NCI-H2107 treated with DMSO at 0.1 percent for 48 hours (cell line): Measurements from ENCODE around the gene HOXD12.

ENCODE experiments used
- DNase-seq: peaks from one replicate; lab custom pipeline; 2025; ENCODE audit not compliant: unreplicated experiment; lab: John Stamatoyannopoulos, UW

The HOXD12 gene

DNA sequence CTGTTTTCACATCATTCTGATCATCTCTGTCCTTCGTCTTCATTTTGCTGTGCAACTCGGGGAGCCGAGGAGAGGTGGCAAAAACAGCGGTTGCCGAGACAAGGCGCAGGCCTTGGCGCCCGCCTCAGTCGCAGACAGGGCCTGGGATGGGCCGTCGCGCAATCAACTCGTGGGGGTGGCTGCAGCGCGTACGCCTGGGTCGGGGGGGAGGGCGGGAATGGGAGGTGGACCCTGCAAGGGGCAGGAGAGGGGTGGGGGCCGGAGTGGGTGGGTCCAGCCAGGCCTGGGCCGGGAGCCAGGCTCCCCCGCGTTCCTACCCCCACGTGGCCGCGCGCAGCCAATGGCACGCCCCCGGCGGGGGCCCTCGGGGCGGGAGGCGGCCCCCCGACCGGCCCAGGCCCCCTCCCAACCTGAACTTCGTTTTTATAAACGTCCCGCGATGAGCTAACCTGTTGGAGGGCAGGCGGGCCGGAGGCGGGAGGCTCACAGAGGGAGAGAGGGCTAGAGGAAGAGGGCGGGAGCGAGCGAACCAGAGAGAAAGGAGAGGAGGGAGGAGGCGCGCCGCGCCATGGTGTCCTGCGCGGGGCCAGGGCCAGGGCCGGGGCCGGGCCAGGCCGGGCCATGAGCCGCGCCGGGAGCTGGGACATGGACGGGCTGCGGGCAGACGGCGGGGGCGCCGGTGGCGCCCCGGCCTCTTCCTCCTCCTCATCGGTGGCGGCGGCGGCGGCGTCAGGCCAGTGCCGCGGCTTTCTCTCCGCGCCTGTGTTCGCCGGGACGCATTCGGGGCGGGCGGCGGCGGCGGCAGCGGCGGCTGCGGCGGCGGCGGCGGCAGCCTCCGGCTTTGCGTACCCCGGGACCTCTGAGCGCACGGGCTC, 7.1 kb upstream of the HOXD12 start, which contains the start of gene HOXD13:
Gene HOXD13, plus strand, starts transcription at position 452 of the 875 bp plus-strand sequence. Its CDS starts 170 bp downstream, at position 622.
- no peak for DNase-seq

DNA sequence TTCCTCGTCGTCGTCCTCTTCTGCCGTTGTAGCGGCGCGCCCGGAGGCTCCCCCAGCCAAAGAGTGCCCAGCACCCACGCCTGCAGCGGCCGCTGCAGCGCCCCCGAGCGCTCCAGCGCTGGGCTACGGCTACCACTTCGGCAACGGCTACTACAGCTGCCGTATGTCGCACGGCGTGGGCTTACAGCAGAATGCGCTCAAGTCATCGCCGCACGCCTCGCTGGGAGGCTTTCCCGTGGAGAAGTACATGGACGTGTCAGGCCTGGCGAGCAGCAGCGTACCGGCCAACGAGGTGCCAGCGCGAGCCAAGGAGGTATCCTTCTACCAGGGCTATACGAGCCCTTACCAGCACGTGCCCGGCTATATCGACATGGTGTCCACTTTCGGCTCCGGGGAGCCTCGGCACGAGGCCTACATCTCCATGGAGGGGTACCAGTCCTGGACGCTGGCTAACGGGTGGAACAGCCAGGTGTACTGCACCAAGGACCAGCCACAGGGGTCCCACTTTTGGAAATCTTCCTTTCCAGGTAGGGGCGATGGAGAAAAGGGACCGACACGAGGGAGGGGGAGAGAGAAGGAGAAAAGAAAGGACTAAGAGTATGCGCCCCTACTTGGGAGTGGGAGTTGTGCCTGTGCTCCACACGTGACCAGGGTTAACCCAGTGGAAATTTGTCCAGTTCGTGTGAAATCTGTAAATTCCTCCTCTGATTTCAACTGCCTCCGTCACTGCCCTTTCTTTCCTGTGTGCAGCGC, 6.3 kb upstream of the HOXD12 start:
- DNase-seq = no peak

DNA sequence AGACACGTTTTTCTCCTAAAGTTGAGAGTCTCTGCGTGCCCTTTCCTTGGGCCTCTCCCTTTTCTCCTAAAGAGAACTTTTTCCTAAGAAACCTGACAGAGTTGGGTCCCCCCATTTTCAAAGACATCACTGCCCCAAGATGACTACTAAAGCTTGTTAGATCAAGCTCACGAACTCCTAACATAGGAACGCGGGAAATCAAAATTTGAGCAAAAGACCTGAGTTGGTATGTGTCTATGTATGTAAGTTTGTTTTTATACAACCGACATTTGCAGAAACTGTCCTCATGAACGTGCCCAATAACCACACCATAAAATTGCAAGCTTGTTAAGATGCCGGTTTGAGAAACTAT, 5.7 kb upstream of the HOXD12 start:
- DNase-seq = no peak

DNA sequence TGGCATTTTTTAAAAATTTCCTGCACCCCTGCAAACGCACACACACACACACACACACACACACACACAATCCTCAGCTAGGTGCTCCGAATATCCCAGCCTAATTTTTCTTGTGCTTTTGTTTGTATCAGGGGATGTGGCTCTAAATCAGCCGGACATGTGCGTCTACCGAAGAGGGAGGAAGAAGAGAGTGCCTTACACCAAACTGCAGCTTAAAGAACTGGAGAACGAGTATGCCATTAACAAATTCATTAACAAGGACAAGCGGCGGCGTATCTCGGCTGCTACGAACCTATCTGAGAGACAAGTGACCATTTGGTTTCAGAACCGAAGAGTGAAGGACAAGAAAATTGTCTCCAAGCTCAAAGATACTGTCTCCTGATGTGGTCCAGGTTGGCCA, 5.2 kb upstream of the HOXD12 start:
- no peak for DNase-seq

DNA sequence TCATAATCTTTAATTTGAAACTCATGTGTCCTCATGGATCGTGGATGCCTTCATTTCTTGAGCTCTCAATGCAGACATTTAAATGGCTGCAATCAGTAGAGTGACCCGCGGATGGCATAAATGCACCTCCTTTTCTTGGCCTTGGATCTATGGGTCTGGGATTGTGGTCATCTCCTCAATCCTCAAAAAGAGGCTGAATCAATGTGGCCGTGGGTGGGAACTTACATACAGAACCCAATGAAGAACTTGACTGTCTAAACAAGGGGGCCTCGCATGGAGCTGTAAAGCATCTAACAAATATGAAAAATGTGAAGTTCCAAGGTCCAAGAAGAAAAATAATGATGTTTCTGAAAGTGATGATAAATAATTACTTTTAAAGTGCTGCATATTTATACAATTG, 4.2 kb upstream of the HOXD12 start:
- DNase-seq = no peak

DNA sequence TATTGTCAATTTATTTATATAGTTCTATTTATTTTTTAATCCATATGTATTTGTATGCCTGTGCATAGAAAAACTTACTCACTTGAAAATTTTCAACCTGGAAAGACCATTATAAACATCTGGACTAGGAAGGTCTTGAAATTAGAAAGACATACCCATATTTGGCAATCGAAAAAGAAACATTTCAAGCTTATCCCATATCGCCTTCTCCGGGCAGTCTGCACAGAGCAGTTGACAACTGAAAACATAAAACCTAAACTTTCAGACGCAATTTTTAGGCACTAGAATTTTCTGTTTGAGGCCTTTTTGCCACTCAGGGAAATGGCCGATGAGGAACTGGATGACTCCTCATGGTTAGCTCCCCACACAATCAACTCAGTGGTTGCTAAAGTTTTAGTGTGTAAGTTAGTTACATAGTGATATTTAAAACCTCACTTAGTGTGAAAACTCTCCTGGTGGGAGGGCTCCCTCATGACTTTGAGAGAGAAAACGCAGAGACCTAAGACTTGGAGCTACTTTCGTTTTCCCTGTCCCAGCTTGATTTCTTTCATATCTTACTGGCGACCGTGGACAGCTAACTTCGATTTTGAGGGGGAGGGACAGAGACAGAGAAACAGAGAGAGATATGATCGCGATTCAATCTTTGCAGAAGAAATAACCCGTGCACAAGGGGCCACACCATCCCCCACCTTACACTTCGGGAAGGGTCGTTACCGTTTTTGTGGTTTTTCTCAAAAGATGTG, 3.2 kb upstream of the HOXD12 start:
- no peak for DNase-seq

DNA sequence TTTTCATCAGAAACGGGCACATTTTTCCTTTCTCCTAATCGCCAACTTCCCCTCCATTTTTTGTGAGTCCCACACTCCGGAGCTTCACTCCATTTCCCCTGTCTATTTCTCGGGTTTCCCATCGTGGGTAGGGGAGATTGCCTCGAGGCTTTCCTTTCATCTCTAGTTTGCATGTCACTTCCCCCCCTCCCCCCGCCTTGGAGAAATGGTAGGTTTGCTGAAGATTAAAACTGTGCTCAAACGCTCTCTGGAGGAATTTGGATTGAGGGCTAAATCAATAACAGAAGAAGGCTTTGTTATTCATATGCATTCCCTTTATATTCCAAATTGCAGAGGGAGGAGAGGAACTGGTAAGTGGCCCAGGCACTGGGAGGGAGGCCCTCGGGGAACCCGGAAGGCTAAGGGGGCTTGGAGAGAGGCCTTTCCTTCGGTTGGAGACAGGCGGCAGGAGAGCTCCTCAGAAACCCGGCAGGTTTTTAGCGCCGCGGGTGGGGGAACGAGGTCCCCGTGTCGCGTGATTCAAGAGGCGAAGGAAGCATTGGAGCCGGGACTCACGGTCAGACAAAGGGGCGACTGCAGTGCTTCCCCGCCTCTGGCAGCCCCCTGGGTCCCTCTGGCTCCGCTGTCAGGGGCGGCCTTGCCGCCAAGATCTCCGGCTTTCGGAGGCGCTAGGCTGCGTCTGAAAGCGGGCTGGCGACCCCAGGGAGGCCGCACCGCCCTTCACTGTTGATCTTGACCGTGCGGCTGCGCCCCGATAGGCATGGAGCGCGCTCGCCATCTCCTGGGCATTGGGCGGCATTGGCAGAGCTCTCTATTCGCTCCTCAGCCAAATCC, 2.4 kb upstream of the HOXD12 start:
- DNase-seq = no peak

DNA sequence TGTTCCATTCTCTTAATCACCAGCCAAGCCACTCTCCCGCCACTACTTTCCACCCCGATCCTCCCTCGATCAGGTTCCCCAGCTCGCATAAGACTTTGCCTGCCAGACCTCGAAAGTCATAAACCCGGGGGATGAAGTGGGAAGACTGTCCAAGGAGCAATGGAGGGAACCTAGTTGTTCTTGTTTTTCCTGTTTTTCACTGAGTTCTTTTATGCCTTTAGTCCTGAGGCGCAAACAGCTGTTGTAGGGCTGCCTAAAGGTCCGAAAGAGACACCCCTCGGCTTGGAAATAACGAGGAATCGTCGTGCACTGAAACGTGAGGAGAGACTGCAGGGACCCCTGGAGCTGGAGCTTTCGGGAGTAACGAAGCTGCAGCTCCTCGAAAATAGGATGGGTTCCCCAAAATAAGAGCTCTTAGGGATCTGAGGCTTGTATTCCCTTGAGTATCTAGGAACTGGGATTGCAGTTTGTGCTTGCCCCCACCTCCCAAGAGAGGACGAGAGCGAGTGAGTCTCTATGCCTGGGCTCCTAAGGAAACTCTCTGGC, 1.7 kb upstream of the HOXD12 start:
- DNase-seq = no peak

DNA sequence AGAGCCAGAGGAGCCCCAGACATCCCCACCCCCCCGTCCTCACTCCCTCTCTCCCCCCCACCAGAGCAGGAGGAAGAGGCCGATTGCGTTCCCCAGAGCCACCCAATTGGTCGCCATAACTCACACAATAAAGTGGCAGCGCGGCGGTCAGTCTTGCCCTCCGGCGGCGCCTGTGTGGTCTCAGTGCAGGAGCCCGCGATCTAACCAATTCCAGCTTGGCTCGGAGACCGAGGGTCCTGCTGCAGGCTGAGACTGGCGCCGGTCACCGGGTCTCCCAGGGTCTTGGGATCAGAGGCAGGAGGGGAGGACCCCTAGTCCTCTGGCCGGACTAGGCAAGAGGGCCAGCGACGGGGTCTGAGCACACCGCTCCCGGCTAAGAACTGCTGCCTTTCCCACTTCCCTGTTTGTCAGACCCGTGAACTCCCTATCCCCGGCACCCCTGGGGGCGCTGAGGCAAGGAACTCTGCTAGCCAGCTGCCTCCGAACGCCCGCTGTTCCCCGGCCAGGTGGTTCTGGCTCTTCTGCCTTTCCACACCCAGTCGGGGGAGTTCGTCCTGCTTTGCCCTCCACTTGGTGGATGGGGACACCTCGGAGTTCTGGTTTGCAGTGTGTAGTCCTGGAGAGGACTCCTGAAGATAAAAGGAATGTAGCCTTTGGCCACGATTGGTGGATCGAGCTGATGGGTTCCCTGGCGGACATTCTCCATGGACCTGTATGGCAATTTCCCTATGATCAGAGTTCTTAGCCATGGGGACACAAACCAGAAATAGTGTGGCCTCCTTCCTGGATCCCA, 1.0 kb upstream of the HOXD12 start:
- no peak for DNase-seq

DNA sequence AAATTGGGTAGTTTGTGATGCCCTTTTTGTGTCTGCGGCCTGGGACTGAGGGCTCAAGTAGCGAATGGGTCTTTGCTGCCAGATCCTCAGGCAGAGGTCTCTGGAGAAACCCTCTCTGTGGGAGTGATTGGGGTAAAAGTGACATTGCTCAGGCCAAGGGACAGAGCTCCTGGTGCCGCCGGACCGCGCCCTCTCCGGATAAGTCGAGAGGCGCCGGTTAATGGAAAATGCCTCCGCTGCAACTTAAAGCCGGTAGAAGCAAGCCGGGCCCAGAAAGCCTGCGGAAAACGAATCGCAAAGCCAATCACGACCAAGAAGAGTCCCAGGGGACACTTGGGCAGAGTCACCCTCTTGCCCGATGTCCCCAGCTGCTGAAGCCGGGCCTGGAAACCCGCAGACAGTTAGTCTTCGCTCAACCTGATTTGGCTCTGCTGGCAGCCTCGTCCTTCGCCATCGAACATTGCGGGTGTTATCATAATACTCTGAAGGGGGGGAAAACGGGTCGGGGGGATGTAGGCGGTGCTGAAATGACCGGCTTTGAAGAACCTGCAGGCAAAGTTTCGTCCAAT, 352 bp upstream of the HOXD12 start:
- DNase-seq = no peak

DNA sequence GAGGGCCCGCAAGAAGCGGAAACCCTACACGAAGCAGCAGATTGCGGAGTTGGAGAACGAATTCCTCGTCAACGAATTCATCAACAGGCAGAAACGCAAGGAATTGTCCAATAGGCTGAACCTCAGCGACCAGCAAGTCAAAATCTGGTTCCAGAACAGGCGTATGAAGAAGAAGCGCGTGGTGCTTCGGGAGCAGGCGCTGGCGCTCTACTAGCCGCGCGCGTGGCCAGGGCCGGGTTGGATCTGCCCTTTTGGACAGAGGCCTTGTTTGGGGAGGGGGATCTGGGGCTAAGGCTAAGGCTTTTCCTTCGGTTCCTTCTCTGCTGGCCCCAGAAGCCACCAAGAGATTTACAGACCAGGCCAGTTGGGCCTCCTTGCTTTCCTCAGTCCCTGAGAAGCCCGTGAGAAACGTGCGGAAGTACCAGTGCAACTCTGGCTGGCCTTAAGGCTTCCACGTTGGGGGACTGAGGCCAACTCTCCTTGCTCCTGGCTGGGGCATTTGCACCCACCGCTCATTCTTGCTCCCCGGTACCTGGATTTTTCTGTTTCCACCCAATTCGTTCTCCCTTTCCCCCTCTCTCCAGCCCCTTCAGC, 1.0 kb downstream of the HOXD12 start:
- no peak for DNase-seq

DNA sequence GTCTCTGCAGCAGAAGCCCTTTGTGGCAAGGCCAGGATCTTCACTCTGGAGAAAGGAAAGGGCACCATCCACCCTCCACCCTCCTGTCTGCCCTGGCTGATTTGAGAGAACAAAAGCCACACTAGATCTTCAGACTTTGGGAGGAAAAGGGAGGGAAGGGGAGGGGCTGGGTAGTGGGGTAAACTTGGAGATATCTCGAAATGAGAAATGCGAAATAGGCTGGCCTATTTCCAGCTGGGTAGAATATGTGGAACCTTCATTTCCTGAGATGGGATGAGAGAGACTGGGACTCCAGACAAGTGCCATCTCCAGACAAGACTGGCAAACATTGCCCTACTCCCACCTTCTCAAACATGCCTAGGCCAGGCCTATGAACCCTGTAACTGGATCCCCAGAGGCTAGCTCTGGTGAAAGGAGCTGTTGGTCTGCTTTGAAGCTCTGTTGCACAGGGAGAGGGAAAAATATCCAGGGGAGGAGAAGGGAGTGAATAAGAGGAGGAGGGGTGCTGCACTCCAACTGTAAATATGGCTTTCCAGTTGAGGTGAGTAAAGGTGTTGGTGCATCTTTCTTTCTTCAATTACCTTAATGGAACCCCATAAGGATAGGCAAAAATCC, 1.7 kb downstream of the HOXD12 start:
- DNase-seq = no peak

DNA sequence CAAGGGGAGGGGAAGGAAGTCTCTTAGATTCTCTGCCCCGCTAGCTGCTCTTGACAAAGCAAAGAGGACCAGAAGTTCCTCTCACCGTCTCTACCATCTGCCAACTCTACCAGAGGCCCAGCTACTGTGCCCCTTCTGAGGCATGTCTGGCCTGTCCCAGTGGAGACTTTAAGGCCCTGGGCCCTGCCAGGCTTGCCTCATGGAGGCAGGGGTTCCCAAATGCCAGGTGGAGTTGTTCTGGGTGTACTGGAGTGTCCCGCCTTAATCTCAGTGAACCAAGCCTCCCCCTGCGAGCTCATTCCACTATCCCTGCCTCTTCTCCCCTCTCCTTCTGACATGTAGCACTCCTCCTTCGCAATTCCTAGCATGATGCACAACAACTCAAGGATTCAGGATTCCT, 2.2 kb downstream of the HOXD12 start:
- no peak for DNase-seq

DNA sequence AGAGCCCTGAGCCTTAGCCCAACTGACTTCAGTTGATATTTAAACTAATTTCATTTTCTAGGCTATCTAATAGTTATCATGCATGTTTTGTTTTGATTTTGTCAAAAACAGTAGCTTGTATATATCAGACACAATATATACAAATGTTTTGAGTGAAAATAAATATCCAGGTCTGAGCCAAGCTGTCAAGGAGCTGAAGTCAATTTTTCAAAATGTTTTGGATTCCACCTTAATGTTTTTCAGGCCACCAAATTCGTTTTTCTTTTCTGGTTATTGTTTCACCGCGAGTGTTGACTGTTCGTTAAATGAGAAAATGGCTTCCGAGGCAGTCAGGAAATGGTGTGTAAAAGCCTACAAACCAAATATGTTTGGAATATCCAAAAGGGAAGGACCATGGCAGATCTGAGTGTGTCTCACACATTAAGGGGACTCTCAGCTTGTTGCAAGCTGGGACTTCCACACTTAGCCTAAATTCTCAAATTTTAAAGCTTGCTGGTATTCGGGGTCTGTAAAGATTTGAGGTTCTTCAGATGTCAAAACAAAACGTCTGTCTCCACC, 2.8 kb downstream of the HOXD12 start:
- DNase-seq = no peak

DNA sequence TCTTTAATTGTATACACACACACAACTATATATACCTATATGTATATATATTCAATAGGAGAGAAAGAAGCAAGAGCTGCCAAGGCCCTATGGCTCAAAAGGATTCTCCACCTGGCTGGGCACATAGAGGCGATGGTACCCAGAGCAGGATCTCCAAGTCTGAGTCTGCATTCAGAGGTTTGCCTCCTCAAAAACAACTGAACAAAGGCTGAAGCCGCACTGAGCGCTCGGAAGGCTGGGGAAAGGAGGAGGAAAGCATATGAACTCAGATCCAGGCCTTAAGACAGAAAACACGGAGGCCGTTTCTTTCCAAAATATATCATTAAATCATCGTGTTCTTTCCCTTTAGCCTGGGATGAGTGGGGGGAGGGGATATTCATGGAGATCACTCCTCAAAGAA, 3.6 kb downstream of the HOXD12 start:
- DNase-seq = no peak

DNA sequence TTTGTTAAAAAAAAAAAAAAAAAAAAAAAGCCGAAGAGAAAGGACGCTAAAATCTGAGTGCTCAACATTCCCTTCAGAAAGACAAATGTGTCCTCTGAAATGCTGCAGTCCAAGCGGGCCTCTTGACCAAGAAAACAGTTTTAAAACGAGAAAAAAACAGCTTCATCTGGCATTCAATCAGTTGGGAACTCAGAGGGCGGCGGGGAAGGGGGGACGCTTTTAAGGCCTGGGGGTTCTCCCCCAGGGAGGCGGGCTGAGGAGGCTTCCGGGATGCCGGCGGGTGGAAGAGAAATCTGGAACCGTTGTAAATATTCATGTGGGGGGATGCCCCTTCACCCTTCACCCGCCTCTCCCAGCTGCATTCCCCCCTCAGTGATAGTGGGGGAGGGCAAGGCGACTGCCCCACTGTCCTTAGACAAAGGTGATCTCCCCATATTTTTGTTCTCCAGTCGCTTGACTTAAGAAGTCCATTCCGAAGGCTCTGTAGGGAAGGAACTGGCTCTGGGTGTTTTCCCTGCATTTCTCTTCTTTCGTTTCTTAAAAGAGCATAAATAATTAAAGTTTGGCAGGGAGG, 4.2 kb downstream of the HOXD12 start:
- no peak for DNase-seq

DNA sequence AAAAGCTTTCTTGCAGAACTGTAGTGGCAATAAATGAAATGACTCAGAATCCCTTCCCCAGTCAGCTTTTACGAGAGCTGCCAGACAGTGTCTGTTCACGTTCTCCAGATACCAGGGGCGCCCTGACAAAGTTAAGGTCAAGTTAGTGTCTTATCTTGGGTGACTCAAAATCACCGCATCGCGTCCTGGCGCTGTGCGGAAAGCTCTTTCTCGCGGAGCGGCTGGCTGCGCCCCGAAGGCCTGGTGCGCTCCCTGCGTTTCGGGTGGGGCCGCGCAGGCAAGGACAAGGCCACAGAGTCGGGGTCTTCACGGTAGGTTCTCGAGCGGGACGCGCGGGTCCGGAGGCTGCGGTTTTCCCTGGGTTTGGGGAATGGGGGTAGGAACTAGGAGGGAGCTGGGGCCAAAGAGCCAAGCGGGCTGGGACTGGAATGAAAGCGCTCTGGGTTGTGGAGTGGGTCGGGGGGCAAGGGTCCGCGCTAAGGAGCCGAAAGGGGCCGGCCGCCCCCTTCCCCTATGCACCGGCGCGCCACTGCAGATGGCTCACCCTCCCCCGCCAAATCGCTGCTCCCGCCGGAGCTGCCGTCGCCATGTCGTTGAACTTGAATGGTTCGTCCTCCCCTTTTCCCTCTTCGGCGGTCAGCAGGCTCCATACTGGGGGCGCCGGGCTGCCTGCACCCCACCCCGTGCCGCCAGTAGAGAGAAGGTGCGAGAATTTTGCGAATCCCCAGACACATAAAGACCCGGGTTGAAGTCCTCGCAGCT, 4.9 kb downstream of the HOXD12 start:
- DNase-seq = no peak
